Suprapubic skin (tissue), 4 donors: ENCODE data around the gene SLC9A5. TPM values are rescaled to one million over a fixed set of nuclear protein-coding genes. Genes with fewer than 3 reads are reported as not detected.

Source experiments
- DNase-seq, 2 donors: peaks; one replicate each; pipeline ENCODE4 v3.0.0-alpha.2; 2019; ENCODE audit warnings: low spot score in 2 of 2
- H3K27ac ChIP-seq: fragments of 200-600 bp; sonication (generic); one replicate; pipeline ENCODE4 v1.5.1; 2019
- H3K27me3 ChIP-seq: fragments of 200-600 bp; sonication (generic); one replicate; pipeline ENCODE4 v1.5.1; 2019
- H3K36me3 ChIP-seq: fragments of 200-600 bp; sonication (generic); one replicate; pipeline ENCODE4 v1.5.1; 2019
- H3K4me1 ChIP-seq: fragments of 200-600 bp; sonication (generic); one replicate; pipeline ENCODE4 v1.5.1; 2019
- H3K4me3 ChIP-seq: fragments of 200-600 bp; sonication (generic); one replicate; pipeline ENCODE4 v1.5.1; 2019; ENCODE audit warnings: mild to moderate bottlenecking
- H3K9me3 ChIP-seq: fragments of 200-600 bp; sonication (generic); one replicate; pipeline ENCODE4 v1.5.1; 2019
- CTCF ChIP-seq, 2 donors: fragments of 200-600 bp in 1 of 2; fragments of 450-650 bp in 1 of 2; sonication (generic) in 1 of 2; IDR thresholded peaks; one replicate each; pipeline ENCODE4 v1.5.1; 2016 to 2019; ENCODE audit warnings: antibody characterized with exemption in 2 of 2, mild to moderate bottlenecking in 1 of 2, moderate library complexity in 1 of 2
- EP300 ChIP-seq: sonication (generic); formaldehyde crosslinking; IDR thresholded peaks from one replicate; pipeline ENCODE4 v1.6.1; 2017; ENCODE audit warnings: antibody characterized with exemption
- POLR2A ChIP-seq, 2 donors: fragments of 450-650 bp; IDR thresholded peaks; one replicate each; pipeline ENCODE4 v1.6.1; 2017; ENCODE audit warnings: antibody characterized with exemption in 2 of 2, mild to moderate bottlenecking in 2 of 2, moderate library complexity in 2 of 2
- POLR2AphosphoS5 ChIP-seq, 3 donors: sonication (generic); formaldehyde crosslinking; IDR thresholded peaks; one replicate each; pipeline ENCODE4 v1.6.1; 2017; ENCODE audit warnings: antibody characterized with exemption in 3 of 3
- WGBS: methylation state at CpG from one replicate; pipeline ENCODE4 v1.1.5; 2018; 5-methylcytosine and 5-hydroxymethylcytosine counted together
- total RNA-seq, 4 donors: library from RNA; depleted of rRNA; stranded (reverse); fragments of >200 nt; gene quantifications; one replicate each; pipeline ENCODE4 v1.1.0, GENCODE V29; 2016

SLC9A5 gene
- total RNA-seq, 4 donors from 2014 or later, result 0.26 to 0.64 (median 0.43) TPM

GRCh38 chr16:67244387-67245185, 4.2 kb upstream of the SLC9A5 start:
- peak in 1 of 2 donors; percentile 85 for DNase-seq
- Histone ChIP-seq H3K27ac (peak overlapping the region; percentile 85), H3K36me3 (peaks cover under 1% of the 10 kb centered on the region), H3K27me3 (peaks cover 15% of the 10 kb centered on the region), H3K4me3 (peak overlapping the region; percentile 89), H3K4me1 (peaks cover 93% of the 10 kb centered on the region), H3K9me3 (no peaks in the 10 kb centered on the region)
- no peak for TF ChIP-seq POLR2A (IDR thresholded peaks at IDR 0.05)
- no peak for TF ChIP-seq CTCF (IDR thresholded peaks at IDR 0.05)
- TF ChIP-seq POLR2AphosphoS5 (IDR thresholded peaks at IDR 0.05), result no peak
- 27% methylated on average over 4 of the region's 5 CpGs for WGBS

DNA sequence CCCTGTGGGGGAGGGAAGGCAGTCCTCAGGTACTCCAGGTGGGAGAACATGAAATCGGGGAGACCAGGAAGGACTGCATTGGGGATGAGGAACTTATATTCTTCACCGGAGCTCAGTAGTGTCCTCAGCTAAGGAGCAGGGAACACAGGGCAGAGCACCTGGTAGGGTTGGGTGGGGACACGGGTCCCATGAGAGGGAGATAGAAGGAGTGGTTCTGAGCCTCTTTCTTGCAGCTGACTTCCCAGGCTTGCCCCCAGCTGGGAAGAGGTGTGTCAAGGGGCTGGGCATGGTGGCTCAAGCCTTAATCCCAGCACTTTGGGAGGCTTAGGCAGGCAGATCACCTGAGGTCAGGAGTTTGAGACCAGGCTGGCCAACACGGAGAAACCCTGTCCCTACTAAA, 3.6 kb upstream of the SLC9A5 start:
- no peaks in the 10 kb centered on the region for H3K9me3 ChIP-seq
- peak overlapping the region; percentile 85 for H3K27ac ChIP-seq
- 67% methylated on average over 4 of the region's 4 CpGs for WGBS
- no peaks in the 10 kb centered on the region for H3K36me3 ChIP-seq
- peaks cover 92% of the 10 kb centered on the region for H3K4me1 ChIP-seq
- H3K27me3 ChIP-seq, result peaks cover 21% of the 10 kb centered on the region
- peak overlapping the region; percentile 89 for H3K4me3 ChIP-seq
- no peak for TF ChIP-seq POLR2A (IDR thresholded peaks at IDR 0.05)
- no peak for TF ChIP-seq CTCF (IDR thresholded peaks at IDR 0.05)
- no peak for TF ChIP-seq EP300
- TF ChIP-seq POLR2AphosphoS5 (IDR thresholded peaks at IDR 0.05), result no peak
- no peak for DNase-seq

- H3K27me3 ChIP-seq, result peaks cover 26% of the 10 kb centered on the region
- H3K4me1 ChIP-seq, result peaks cover 87% of the 10 kb centered on the region
Measured at GRCh38 chr16:67245674-67246080, 3.1 kb upstream of the SLC9A5 start.

GRCh38 chr16:67246081-67246755, 2.6 kb upstream of the SLC9A5 start:
- DNase-seq, result peak in 1 of 2 donors; percentile 87
- Histone ChIP-seq H3K27me3 (peaks cover 27% of the 10 kb centered on the region), H3K9me3 (no peaks in the 10 kb centered on the region), H3K36me3 (no peaks in the 10 kb centered on the region), H3K27ac (peak overlapping the region; percentile 85), H3K4me3 (peak overlapping the region; percentile 89), H3K4me1 (peaks cover 81% of the 10 kb centered on the region)
- no CpG with 5 or more reads among the region's 48 CpGs for WGBS
- TF ChIP-seq POLR2AphosphoS5 (IDR thresholded peaks at IDR 0.05) (peak in 1 of 3 donors; percentile 43), EP300 (no peak), CTCF (IDR thresholded peaks at IDR 0.05) (peak in 1 of 2 donors; percentile 34)

More at GRCh38 chr16:67245674-67246080, 3.1 kb upstream of the SLC9A5 start:
- peak overlapping the region; percentile 89 for H3K4me3 ChIP-seq
- WGBS, result 11% methylated on average over 8 of the region's 8 CpGs
- H3K9me3 ChIP-seq, result no peaks in the 10 kb centered on the region
- no peaks in the 10 kb centered on the region for H3K36me3 ChIP-seq
- TF ChIP-seq CTCF (IDR thresholded peaks at IDR 0.05) (no peak), POLR2A (IDR thresholded peaks at IDR 0.05) (no peak), POLR2AphosphoS5 (IDR thresholded peaks at IDR 0.05) (no peak), EP300 (no peak)
- no peak for DNase-seq
- H3K27ac ChIP-seq, result peak overlapping the region; percentile 85

DNA sequence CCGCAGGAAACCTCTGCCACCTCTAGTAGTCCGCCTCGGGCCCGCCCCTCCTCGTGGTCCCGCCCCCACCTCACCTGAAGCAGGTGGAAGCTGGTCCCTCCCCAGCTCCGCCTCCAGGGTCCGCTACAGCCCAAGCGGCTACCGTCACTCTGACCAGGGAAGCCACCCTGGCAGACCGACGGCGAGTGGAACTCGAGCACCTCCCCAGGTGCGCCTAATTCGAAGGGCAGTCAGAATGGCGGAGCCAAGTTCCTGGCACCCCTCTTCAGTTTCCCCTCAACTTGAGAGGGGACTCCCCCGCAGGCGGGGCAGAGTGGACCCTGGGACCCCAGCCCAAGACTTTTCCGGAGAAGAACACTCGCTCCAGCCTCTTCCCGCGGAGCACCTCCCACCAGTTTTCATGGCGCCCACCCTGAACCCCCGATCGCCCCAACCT, 2.0 kb upstream of the SLC9A5 start:
- Histone ChIP-seq H3K4me1 (peaks cover 76% of the 10 kb centered on the region), H3K27ac (peak overlapping the region; percentile 85), H3K9me3 (no peaks in the 10 kb centered on the region), H3K27me3 (peaks cover 27% of the 10 kb centered on the region), H3K4me3 (peak overlapping the region; percentile 89), H3K36me3 (no peaks in the 10 kb centered on the region)
- 0% methylated on average over 10 of the region's 26 CpGs for WGBS
- DNase-seq, result peak in 1 of 2 donors; percentile 87
- TF ChIP-seq POLR2AphosphoS5 (IDR thresholded peaks at IDR 0.05), result no peak
- no peak for TF ChIP-seq POLR2A (IDR thresholded peaks at IDR 0.05)
- no peak for TF ChIP-seq CTCF (IDR thresholded peaks at IDR 0.05)
- TF ChIP-seq EP300, result no peak
